Dendritic cell treated with granulocyte-macrophage colony-stimulating factor and Interleukin-4, amounts not matched to agents 40 ng/mL and 50 ng/mL, for 4 days (primary cell): ENCODE data around the gene SWI5.
"Not testable (repeated sequence)": the region's sequence is repeated elsewhere in the genome, so short reads cannot be mapped to it uniquely, and the experiment has no call there.

ENCODE experiments used
- H3K27ac Mint-ChIP-seq: one replicate; pipeline ENCODE4 v1.8.0; 2022; ENCODE audit warnings: mild to moderate bottlenecking, mixed read lengths
- H3K27me3 Mint-ChIP-seq: one replicate; pipeline ENCODE4 v1.8.0; 2022; ENCODE audit warnings: mild to moderate bottlenecking, mixed read lengths
- H3K36me3 Mint-ChIP-seq: one replicate; pipeline ENCODE4 v1.8.0; 2022; ENCODE audit warnings: low read depth, mixed read lengths
- H3K4me1 Mint-ChIP-seq: one replicate; pipeline ENCODE4 v1.8.0; 2022; ENCODE audit warnings: low read depth, mixed read lengths
- H3K4me3 Mint-ChIP-seq: one replicate; pipeline ENCODE4 v1.8.0; 2022; ENCODE audit warnings: mild to moderate bottlenecking, moderate library complexity, mixed read lengths
- H3K9me3 Mint-ChIP-seq: one replicate; pipeline ENCODE4 v1.8.0; 2022; ENCODE audit warnings: mixed read lengths
- intact Hi-C: fragments of 100-400 bp; cut with micrococcal nuclease; formaldehyde crosslinking; loops from one replicate; pipeline ENCODE4 v1.15.0; 2022

Gene SWI5

DNA sequence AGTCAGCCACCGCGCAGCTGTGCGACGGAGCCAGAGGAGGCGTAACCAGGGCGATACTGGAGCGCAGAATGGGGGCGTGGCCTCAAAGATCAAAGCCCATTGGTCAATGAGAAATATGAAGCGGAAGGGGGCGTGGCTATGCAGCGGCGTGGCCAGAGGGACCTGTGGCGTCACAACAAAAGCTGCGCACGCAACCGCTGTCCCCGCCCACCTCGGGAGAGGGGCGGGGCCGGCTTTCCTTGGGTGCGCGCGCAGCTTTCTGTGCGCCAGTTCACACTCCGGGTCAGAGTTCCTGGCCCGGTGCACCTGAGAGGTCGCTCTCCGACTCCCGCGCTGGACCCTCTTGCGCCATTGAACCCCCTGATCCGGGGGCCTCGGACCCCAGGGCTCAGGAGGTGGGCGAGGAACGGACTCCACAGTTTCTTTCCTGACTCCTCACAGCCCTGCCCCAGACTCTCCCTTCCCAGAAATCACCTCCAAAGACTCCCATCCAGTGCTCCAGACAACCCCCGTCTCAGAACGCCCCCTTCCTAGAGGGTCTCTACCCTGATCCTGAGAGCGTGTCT, at the start of gene SWI5:
SWI5 (plus strand) TSS at position 269 of the 566 bp plus-strand sequence.
- peaks cover 45% of the 10 kb centered on the region for H3K36me3 Mint-ChIP-seq
- peak within 1 kb of the TSS; percentile 96 for H3K4me3 Mint-ChIP-seq
- H3K9me3 Mint-ChIP-seq, result no peaks in the 10 kb centered on the region
- peak within 1 kb of the TSS; percentile 96 for H3K27ac Mint-ChIP-seq
- intact Hi-C loops, result loop anchor here (1.0 to 10.0 kb wide), 2 partner anchors 46 to 61 kb away; partner anchors contain the start of genes COQ4 and TRUB2
- peaks cover 51% of the 10 kb centered on the region for H3K4me1 Mint-ChIP-seq
- no peaks in the 10 kb centered on the region for H3K27me3 Mint-ChIP-seq

DNA sequence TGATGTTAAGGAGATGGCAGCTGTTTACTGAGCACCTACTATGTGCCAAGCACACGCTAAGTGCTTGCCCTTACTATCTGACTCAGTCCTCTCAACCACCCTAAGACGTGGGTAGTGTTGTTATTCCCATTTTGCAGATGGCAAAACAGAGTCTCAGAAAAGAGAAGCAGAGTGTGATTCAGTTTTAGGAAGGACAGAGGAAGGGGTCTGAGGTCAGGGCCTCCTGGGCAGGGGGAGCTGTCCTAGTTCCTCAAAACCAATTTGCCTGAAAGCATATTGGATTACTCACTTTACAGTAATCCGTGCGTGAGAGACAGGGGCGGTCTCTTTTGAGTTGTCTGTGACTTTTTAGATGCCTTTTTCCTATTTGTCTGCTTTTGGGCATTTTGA, 49.7 kb upstream of the SWI5 start:
- Mint-ChIP-seq H3K9me3 (no peaks in the 10 kb centered on the region), H3K4me1 (peaks cover 24% of the 10 kb centered on the region), H3K4me3 (no peak overlapping the region), H3K27me3 (peaks cover 2% of the 10 kb centered on the region), H3K27ac (no peak overlapping the region), H3K36me3 (peaks cover 47% of the 10 kb centered on the region)
- intact Hi-C loops, result no loop called here

DNA sequence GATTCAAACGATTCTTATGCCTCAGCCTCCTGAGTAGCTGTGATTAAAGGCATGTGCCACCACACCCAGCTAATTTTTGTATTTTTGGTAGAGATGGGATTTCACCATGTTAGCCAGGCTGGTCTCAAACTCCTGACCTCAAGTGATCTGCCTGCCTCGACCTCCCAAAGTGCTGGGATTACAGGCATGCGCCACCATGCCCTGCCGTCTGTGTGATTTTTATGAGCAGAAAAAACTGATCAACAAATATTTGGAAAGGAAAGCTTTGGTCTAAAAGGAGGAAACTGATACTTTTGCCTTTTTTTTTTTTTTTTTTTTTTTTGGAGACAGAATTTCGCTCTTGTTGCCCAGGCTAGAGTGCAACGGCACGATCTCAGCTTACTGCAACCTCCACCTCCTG, 45.2 kb upstream of the SWI5 start:
- intact Hi-C loops, H3K27ac Mint-ChIP-seq, H3K27me3 Mint-ChIP-seq, H3K4me3 Mint-ChIP-seq, H3K4me1 Mint-ChIP-seq, H3K9me3 Mint-ChIP-seq, H3K36me3 Mint-ChIP-seq: not testable (repeated sequence)

DNA sequence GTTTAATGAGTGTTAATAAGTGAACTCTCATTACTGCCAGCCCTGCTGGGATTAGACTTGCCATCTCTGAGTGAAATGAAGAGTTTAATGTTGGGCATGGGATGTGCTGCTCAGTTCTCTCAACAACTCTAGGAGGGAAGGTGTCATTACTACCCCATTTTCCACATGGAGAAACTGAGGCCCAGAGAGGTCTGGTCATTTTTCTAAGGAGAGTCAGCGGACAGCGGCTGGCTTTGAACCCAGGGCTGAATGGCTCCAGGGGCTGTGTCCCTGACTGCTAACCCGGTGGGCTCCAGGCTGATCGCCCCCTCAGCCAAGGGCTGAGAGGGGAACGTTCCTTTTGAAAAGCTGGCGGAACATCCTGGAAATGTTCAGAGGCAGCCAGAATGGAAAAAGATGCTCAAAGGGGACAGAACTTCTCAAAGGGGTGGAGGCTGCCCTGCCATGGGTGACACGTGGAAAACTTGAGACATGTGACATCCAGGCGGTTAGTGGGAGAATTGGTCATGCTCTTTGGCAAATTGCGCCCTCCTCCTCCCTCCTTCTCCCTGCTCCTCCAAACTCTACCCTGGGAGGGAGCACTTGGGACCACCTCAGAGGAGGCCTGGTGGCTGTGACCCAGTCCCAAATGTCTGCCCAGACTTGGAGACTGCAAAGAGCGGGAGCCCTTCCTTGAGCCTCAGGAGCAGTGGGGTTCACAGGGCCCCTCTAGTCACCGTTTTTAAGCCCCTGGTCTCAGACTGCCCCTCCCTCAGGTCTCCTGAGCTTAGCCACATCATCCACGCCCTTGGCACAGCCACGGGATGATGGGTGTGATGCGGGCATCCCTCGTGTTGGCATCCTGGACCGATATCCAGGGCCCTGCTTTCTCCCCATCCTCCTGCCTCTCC, 44.2 kb upstream of the SWI5 start:
- H3K27me3 Mint-ChIP-seq, result no peaks in the 10 kb centered on the region
- H3K4me3 Mint-ChIP-seq, result no peak overlapping the region
- H3K4me1 Mint-ChIP-seq, result no peaks in the 10 kb centered on the region
- no peak overlapping the region for H3K27ac Mint-ChIP-seq
- intact Hi-C loops, result no loop called here
- no peaks in the 10 kb centered on the region for H3K9me3 Mint-ChIP-seq
- peaks cover 7% of the 10 kb centered on the region for H3K36me3 Mint-ChIP-seq

DNA sequence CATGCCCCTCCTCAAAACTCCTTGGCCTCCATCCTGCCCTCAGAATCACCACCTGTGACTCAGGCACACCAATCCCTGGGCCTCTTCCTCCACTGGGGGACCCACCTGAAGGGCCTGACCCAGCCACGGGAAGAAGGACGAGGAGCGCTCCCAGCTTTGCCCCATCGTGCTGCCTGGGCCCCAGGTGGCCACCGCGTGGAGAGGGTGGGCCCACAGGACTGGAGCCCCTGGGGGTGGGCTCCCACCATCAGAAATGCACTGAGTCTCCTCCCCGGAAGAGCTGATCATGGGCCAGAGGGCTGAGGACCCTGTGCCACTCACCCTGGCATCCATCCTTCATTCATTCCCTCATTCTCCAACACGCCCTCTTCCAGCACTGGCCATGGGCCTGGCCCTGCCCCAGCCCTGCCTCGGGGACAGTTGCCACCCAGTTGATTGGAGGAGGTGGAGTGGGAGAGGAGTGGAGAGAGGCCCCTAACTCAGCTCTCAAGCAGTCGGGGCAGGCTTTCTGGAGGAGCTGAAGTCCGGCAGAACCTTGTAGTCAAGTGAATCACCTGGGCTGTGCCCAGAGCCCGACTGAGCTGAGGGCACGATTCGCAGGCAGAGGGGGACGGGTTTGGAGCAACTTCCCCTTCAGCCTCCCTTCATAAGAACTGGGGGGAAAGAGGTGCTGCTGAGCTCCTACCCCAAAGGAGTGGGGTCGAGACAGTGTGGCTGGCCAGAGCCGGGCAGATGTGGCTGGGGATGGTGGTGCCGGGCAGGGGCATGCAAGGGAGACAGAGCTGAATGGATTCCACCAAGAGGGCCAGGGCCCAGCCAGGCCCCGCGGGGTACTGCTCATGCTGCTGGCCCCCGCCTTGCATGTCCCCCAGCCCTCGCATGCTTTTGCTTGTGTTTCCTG, 43.3 kb upstream of the SWI5 start:
- Mint-ChIP-seq H3K36me3 (peaks cover 7% of the 10 kb centered on the region), H3K9me3 (no peaks in the 10 kb centered on the region), H3K4me1 (no peaks in the 10 kb centered on the region), H3K27me3 (no peaks in the 10 kb centered on the region), H3K27ac (no peak overlapping the region), H3K4me3 (no peak overlapping the region)
- intact Hi-C loops, result no loop called here

DNA sequence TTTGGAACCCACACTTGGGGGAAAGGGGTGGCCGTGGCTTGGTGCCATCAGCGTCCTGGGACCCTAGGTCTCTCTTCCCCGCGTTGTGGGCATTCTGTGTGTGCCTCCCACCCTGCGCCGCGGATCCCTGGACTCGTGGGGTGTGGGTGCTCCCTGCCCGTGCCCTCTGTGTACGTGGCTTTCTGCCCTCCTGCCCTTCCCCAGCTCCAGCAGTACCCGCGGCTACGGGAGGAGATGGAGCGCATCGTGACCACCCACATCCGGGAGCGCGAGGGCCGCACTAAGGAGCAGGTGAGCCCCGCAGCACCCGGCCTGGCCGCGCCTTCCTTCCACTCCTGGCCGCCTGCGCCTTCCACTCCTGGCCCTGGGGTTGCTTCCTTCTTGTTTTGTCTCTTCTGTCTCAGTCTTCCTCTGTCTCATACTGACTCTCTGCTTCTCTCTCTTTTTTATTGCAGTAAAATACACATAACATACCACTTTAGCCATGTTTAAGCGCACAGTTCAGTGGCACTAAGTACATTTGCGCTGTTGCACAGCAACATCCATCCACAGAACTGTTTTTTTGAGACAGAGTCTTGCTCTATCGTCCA, 42.2 kb upstream of the SWI5 start:
- Mint-ChIP-seq H3K9me3 (no peaks in the 10 kb centered on the region), H3K27ac (no peak overlapping the region), H3K27me3 (no peaks in the 10 kb centered on the region), H3K36me3 (peaks cover 10% of the 10 kb centered on the region), H3K4me3 (no peak overlapping the region), H3K4me1 (no peaks in the 10 kb centered on the region)
- intact Hi-C loops, result no loop called here

DNA sequence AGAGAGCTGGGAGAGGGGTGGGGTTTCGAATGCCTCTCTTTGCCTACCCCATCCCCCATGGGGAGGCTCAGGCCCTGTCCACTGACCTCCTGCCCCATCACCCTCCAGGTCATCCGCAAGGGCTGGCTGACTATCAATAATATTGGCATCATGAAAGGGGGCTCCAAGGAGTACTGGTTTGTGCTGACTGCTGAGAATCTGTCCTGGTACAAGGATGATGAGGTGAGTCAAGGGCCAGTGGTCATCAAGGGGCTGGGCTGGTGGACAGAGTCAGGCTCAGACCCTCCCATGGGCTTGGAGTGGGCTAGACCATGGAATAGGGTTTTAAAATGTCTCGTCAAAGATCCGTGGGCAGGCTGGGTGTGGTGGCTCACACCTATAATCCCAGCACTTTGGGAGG, 34.0 kb upstream of the SWI5 start:
- peaks cover 23% of the 10 kb centered on the region for H3K36me3 Mint-ChIP-seq
- H3K4me1 Mint-ChIP-seq, result peaks cover 25% of the 10 kb centered on the region
- H3K9me3 Mint-ChIP-seq, result no peaks in the 10 kb centered on the region
- H3K27ac Mint-ChIP-seq, result no peak overlapping the region
- H3K27me3 Mint-ChIP-seq, result peaks cover 11% of the 10 kb centered on the region
- H3K4me3 Mint-ChIP-seq, result no peak overlapping the region
- intact Hi-C loops, result no loop called here

DNA sequence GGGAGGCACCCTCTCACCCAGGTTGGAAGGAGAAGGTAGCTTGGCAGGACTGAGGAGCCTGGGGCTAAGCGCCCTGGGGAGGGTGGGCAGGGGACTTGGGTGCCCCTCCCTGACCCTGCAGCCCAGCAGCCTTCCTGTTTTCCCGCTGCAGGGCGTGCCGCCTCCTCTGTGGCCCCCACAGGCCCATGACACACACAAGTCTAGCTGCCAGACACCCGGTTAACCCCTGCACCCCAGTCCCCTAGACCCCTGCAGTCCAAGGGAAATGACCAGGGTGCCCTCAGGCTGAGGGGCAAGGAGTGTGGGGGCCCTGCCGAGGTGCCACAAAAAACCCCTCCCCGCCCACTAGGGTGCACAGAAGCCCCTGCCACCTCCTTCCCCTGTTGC, 33.3 kb upstream of the SWI5 start:
- intact Hi-C loops, result no loop called here
- Mint-ChIP-seq H3K27ac (peak overlapping the region; percentile 13), H3K27me3 (peaks cover 11% of the 10 kb centered on the region), H3K4me1 (peaks cover 25% of the 10 kb centered on the region), H3K4me3 (no peak overlapping the region), H3K36me3 (peaks cover 26% of the 10 kb centered on the region), H3K9me3 (no peaks in the 10 kb centered on the region)

DNA sequence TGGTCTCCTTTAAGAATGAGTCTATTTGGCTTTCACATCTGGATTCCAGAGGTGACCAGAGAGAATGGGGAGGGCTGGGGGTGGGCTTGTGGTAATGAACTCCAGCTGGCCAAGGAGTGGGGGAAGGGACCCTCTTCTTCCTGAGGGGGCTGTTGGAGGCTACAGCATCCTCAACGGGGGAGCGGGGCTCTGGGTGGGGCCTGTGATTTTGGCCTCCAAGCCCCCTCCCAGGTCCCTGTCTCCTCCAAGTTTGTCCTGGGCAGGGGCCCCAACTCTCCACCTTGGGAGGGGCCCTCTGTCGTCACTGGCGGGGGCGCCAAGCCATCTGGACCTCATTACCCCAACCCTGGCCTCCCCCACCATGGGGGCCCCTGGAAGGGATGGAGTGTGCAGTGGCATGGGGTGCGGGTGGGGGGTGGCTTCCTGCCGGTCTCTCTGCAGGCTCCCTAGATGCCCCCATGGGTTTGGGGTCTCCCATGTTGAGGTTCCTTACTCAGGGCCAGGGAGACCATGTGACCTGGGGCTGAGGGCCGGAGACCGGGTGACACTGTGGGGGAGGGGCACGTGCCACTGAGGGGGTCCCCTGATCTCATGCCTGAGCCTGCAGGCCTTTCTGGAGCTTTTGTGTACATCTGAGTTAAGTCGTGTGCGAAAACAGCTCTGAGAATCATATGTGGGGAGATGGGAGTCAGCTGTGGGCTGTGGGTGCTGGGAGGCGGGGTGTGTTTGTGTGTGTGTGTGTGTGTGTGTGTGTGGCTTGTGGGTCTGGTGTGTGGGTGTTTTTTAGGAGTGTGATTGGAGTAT, 32.7 kb upstream of the SWI5 start:
- Mint-ChIP-seq H3K27ac (peak overlapping the region; percentile 13), H3K9me3 (no peaks in the 10 kb centered on the region), H3K36me3 (peaks cover 30% of the 10 kb centered on the region), H3K4me3 (no peak overlapping the region), H3K27me3 (peaks cover 11% of the 10 kb centered on the region), H3K4me1 (peaks cover 25% of the 10 kb centered on the region)
- intact Hi-C loops, result no loop called here

DNA sequence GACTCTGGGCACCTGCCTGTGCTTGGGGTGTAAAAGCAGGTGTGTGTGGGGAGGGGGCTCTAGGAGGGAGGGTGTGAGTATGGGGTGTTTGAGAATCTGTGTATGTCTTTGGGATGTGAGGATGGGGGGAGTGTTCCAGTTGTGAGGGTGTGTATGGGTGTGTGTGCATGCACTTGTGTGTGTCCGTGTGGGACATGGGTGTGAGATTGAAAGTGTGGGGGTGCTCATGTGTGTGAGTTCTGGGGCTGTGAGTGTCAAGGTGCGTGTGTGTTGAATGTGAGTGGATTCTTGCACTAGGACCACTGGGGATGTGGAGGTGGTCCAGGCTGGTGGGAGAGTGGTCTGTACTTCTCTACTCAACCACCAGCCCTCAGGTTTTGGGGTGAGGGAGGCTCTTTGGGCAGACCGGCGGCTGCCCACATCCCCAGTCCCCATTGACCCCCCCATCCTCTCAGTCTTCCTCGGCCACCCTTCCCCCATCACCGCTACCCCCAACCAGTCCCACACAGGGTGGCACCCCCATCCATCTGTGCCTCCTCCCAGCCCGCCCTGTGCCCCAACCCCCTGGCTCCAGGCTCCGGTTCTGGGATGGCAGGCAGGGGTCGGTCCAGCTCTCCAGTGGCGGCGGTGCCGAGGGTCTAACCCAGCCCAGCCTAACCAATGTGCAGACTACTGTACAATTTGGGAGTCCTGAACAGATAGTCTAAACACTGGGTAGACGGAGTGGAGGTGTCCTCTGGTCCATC, 31.8 kb upstream of the SWI5 start:
- no peaks in the 10 kb centered on the region for H3K9me3 Mint-ChIP-seq

DNA sequence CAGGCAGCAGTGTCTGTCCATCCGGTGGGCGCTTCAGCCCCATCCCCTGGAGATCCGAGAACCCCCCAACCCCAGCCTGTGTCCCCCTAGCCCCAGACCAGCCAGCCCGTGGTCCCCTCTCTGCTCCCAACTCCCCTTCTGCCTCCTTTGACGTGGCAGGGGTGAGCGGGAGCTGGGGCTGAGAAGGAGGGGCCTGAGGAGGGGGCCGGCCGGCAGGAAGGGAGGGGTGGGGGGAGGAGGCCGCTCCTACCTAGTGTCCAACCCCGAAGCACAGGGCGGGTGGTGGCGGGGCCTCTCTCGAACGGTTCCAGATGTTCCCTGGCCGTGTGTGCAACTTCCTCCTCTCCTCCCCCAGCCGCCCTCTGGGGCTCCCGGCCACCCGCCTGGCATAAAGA, 31.2 kb upstream of the SWI5 start:
- intact Hi-C loops, result no loop called here
- Mint-ChIP-seq H3K27ac (no peak overlapping the region), H3K9me3 (no peaks in the 10 kb centered on the region)

More for the DNA sequence above, 31.8 kb upstream of the SWI5 start:
- H3K27me3 Mint-ChIP-seq, result peaks cover 14% of the 10 kb centered on the region
- H3K4me3 Mint-ChIP-seq, result no peak overlapping the region
- intact Hi-C loops, result no loop called here
- H3K4me1 Mint-ChIP-seq, result peaks cover 25% of the 10 kb centered on the region
- H3K36me3 Mint-ChIP-seq, result peaks cover 27% of the 10 kb centered on the region
- peak overlapping the region; percentile 1 for H3K27ac Mint-ChIP-seq

DNA sequence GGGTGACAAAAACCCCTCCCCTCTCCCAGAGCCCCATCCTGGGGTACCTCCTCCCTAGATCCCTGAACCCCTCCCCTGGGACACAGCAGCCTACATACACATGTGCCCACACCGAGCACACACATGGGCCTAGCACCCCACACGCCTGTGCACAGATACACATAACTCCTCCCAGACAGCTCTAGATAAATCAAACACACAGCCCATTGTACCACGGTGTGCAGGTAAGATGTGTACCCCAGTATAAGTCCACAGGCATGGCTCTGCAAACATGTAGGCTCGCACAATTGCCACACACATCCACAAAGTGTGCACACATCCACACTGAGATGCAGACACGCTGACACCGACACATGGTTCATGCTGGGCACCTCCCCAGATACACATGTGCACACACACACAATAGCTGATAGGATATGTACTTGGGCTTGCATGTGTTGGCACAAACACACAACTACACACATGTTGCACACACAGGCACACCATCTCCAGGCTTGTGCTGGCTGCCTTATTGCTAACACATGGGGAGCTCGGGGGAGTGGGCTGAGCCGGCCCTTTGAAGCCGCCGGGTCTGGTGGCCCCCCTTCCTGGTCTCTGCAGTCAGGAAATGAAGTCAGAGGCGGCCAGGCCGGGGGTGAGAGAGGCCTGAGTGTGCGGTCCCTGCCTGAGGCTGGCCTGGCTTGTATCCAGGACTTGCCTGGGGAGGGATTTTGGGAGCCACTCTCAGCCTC, 30.5 kb upstream of the SWI5 start:
- intact Hi-C loops, result no loop called here
- H3K9me3 Mint-ChIP-seq, result no peaks in the 10 kb centered on the region
- no peak overlapping the region for H3K4me3 Mint-ChIP-seq
- peaks cover 14% of the 10 kb centered on the region for H3K36me3 Mint-ChIP-seq
- H3K27me3 Mint-ChIP-seq, result peaks cover 22% of the 10 kb centered on the region
- H3K4me1 Mint-ChIP-seq, result peaks cover 34% of the 10 kb centered on the region
- peak overlapping the region; percentile 52 for H3K27ac Mint-ChIP-seq

More for the DNA sequence above, 31.2 kb upstream of the SWI5 start:
- Mint-ChIP-seq H3K4me3 (no peak overlapping the region), H3K27me3 (peaks cover 18% of the 10 kb centered on the region), H3K4me1 (peaks cover 30% of the 10 kb centered on the region), H3K36me3 (peaks cover 21% of the 10 kb centered on the region)
